GM18868 (cell line): Measurements from ENCODE around the gene SAMD4A.
A peak's percentile ranks its signal among the peaks of the same experiment; 100 is the strongest.

Experiments
- ATAC-seq: cut with Tn5 transposase; IDR thresholded peaks from one replicate; pipeline ENCODE4 v1.9.1; 2021; ENCODE audit warnings: mild to moderate bottlenecking, moderate library complexity; ENCODE audit not compliant: unreplicated experiment

Gene SAMD4A

GRCh38 chr14:54697803-54698202 lies 130.9 kb downstream of the SAMD4A start:
- ATAC-seq: no peak

- no peak for ATAC-seq
Observed at GRCh38 chr14:54698501-54698900, 131.6 kb downstream of the SAMD4A start.

- no peak for ATAC-seq
Observed at GRCh38 chr14:54698966-54699530, 132.1 kb downstream of the SAMD4A start.

GRCh38 chr14:54699735-54700134 lies 132.8 kb downstream of the SAMD4A start:
- ATAC-seq: no peak

GRCh38 chr14:54700717-54701116 lies 133.8 kb downstream of the SAMD4A start:
- no peak for ATAC-seq

- ATAC-seq: no peak
Observed at GRCh38 chr14:54702014-54702491, 135.1 kb downstream of the SAMD4A start.

GRCh38 chr14:54702492-54702891 lies 135.6 kb downstream of the SAMD4A start:
- no peak for ATAC-seq

- ATAC-seq: no peak
Observed at GRCh38 chr14:54703082-54703481, 136.2 kb downstream of the SAMD4A start.

GRCh38 chr14:54703724-54704123 lies 136.8 kb downstream of the SAMD4A start:
- no peak for ATAC-seq

- no peak for ATAC-seq
Observed at GRCh38 chr14:54704768-54705167, 137.8 kb downstream of the SAMD4A start.

- ATAC-seq: no peak
Observed at GRCh38 chr14:54706769-54707168, 139.8 kb downstream of the SAMD4A start.

GRCh38 chr14:54708161-54708560 lies 141.2 kb downstream of the SAMD4A start:
- no peak for ATAC-seq

GRCh38 chr14:54708982-54709381 lies 142.1 kb downstream of the SAMD4A start:
- no peak for ATAC-seq

- ATAC-seq: peak; percentile 96
Observed at GRCh38 chr14:54709444-54709843, 142.5 kb downstream of the SAMD4A start.

- ATAC-seq: no peak
Observed at GRCh38 chr14:54709867-54710266, 142.9 kb downstream of the SAMD4A start.

- ATAC-seq: no peak
Observed at GRCh38 chr14:54711312-54711711, 144.4 kb downstream of the SAMD4A start.

- ATAC-seq: no peak
Observed at GRCh38 chr14:54711812-54712464, 145.0 kb downstream of the SAMD4A start.

GRCh38 chr14:54712465-54713200 lies 145.7 kb downstream of the SAMD4A start:
- ATAC-seq: no peak

GRCh38 chr14:54713379-54713778 lies 146.5 kb downstream of the SAMD4A start:
- ATAC-seq: no peak

- no peak for ATAC-seq
Observed at GRCh38 chr14:54715239-54715638, 148.3 kb downstream of the SAMD4A start.

GRCh38 chr14:54715811-54716210 lies 148.9 kb downstream of the SAMD4A start:
- no peak for ATAC-seq

GRCh38 chr14:54716862-54717261 lies 149.9 kb downstream of the SAMD4A start:
- no peak for ATAC-seq
